Left ventricle myocardium superior (tissue), 1 donor: ENCODE results near the gene KRT7. TPM values are rescaled to one million over a fixed set of nuclear protein-coding genes. Genes with fewer than 3 reads are reported as not detected.

Source experiments
- ATAC-seq: fragments of 200-7000 bp; cut with Tn5 transposase; one replicate; pipeline ENCODE4 v1.9.1; 2020; ENCODE audit warnings: mild to moderate bottlenecking, moderate library complexity
- DNase-seq: peaks from one replicate; pipeline ENCODE4 v3.0.0-alpha.2; 2020
- intact Hi-C: fragments of 100-400 bp; cut with micrococcal nuclease; formaldehyde crosslinking; loops from one replicate; pipeline ENCODE4 v1.11.0; 2022
- long read RNA-seq: library from polyadenylated mRNA; unstranded; transcript quantifications from one replicate; pipeline ENCODE4 v2.0.0, GENCODE V29; 2021
- total RNA-seq: library from RNA; stranded (reverse); fragmentation: NEBNext Ultra II Directional; extraction: Animal tissue kit (Norgen Biotek cat#: 25700); gene quantifications from one replicate; pipeline ENCODE4 v1.2.1, GENCODE V29; 2021
- donor health status: DM: no; HTN: yes; CAD: no; lungs with severe emphysema.

KRT7 gene
- 0.69 TPM for total RNA-seq
- long read RNA-seq, partial matches to known transcripts, result 0 of 1 reads
- long read RNA-seq, other reads (novel, unspliced or antisense), result 0 of 1 reads

GRCh38 chr12:52232674-52233461 lies at the start of gene KRT7:
TSS of gene KRT7 (plus strand) at chr12:52233243. CDS start at chr12:52233297, 54 bp downstream.
- intact Hi-C loops, result no loop called here
- DNase-seq, result no peak
- ATAC-seq, result no peak

- ATAC-seq (no peak), DNase-seq (no peak)
- intact Hi-C loops, result no loop called here
Measured at GRCh38 chr12:52183544-52183910, 49.5 kb upstream of the KRT7 start.

GRCh38 chr12:52183971-52184370 lies 49.1 kb upstream of the KRT7 start:
- ATAC-seq, result no peak
- intact Hi-C loops, result no loop called here
- DNase-seq, result no peak

- DNase-seq (no peak), ATAC-seq (no peak)
- intact Hi-C loops, result no loop called here
Measured at GRCh38 chr12:52184813-52185212, 48.2 kb upstream of the KRT7 start.

GRCh38 chr12:52185400-52185967 lies 47.6 kb upstream of the KRT7 start:
- intact Hi-C loops, result no loop called here
- no peak for ATAC-seq
- DNase-seq, result no peak

- DNase-seq (no peak), ATAC-seq (no peak)
- intact Hi-C loops, result no loop called here
Measured at GRCh38 chr12:52186118-52186840, 46.8 kb upstream of the KRT7 start.

GRCh38 chr12:52187206-52187605 lies 45.8 kb upstream of the KRT7 start:
- DNase-seq, result no peak
- ATAC-seq, result no peak
- intact Hi-C loops, result no loop called here

GRCh38 chr12:52187640-52188039 lies 45.4 kb upstream of the KRT7 start:
- intact Hi-C loops, result no loop called here
- no peak for DNase-seq
- no peak for ATAC-seq

- intact Hi-C loops, result no loop called here
- DNase-seq (no peak), ATAC-seq (no peak)
Measured at GRCh38 chr12:52188658-52189057, 44.4 kb upstream of the KRT7 start.

- no peak for ATAC-seq
Measured at GRCh38 chr12:52189376-52190174, 43.5 kb upstream of the KRT7 start.

GRCh38 chr12:52190860-52191729 lies 41.9 kb upstream of the KRT7 start:
- ATAC-seq (no peak), DNase-seq (no peak)
- intact Hi-C loops, result no loop called here

More at GRCh38 chr12:52189376-52190174, 43.5 kb upstream of the KRT7 start:
- no peak for DNase-seq
- intact Hi-C loops, result no loop called here

GRCh38 chr12:52191841-52192791 lies 40.9 kb upstream of the KRT7 start, which contains the start of gene KRT80:
TSS of gene KRT80 (minus strand) at chr12:52192014. CDS start at chr12:52191902, 112 bp downstream.
- DNase-seq (peak; percentile 87), ATAC-seq (peak; percentile 94)
- intact Hi-C loops, result no loop called here

GRCh38 chr12:52193532-52193931 lies 39.5 kb upstream of the KRT7 start:
- ATAC-seq (no peak), DNase-seq (no peak)
- intact Hi-C loops, result no loop called here

GRCh38 chr12:52193991-52194390 lies 39.1 kb upstream of the KRT7 start:
- ATAC-seq (no peak), DNase-seq (no peak)
- intact Hi-C loops, result no loop called here

- intact Hi-C loops, result no loop called here
- no peak for DNase-seq
- ATAC-seq, result no peak
Measured at GRCh38 chr12:52195065-52195730, 37.8 kb upstream of the KRT7 start.

- ATAC-seq (peak; percentile 68), DNase-seq (peak; percentile 58)
- intact Hi-C loops, result no loop called here
Measured at GRCh38 chr12:52197371-52198231, 35.4 kb upstream of the KRT7 start.
